GM10847 (cell line): ENCODE results near the gene TSFM.

Experiments used
- POLR2A ChIP-seq: IDR thresholded peaks from 2 replicates; pipeline ENCODE4 v1.6.1; 2011; ENCODE audit not compliant: insufficient read length; ENCODE audit errors: extremely low read depth

Gene TSFM

GRCh38 chr12:57823908-57824640 lies 41.5 kb downstream of the TSFM start:
- TF ChIP-seq POLR2A: no peak

- TF ChIP-seq POLR2A: no peak
Observed at GRCh38 chr12:57825451-57825850, 42.9 kb downstream of the TSFM start.

GRCh38 chr12:57826400-57826799 lies 43.8 kb downstream of the TSFM start:
- no peak for TF ChIP-seq POLR2A

GRCh38 chr12:57826966-57827365 lies 44.4 kb downstream of the TSFM start:
- no peak for TF ChIP-seq POLR2A

GRCh38 chr12:57829025-57829777 lies 46.6 kb downstream of the TSFM start:
- no peak for TF ChIP-seq POLR2A

- TF ChIP-seq POLR2A: no peak
Observed at GRCh38 chr12:57830393-57830792, 47.8 kb downstream of the TSFM start.

- no peak for TF ChIP-seq POLR2A
Observed at GRCh38 chr12:57832966-57833365, 50.4 kb downstream of the TSFM start.

GRCh38 chr12:57833672-57834071 lies 51.1 kb downstream of the TSFM start:
- TF ChIP-seq POLR2A: no peak

GRCh38 chr12:57834086-57834876 lies 51.7 kb downstream of the TSFM start:
- no peak for TF ChIP-seq POLR2A

- TF ChIP-seq POLR2A: no peak
Observed at GRCh38 chr12:57835366-57836288, 53.0 kb downstream of the TSFM start.

- no peak for TF ChIP-seq POLR2A
Observed at GRCh38 chr12:57836442-57837375, 54.1 kb downstream of the TSFM start.

- TF ChIP-seq POLR2A: no peak
Observed at GRCh38 chr12:57837864-57838562, 55.4 kb downstream of the TSFM start.
